ENCODE results near the gene SNRPD3.

The SNRPD3 gene

DNA sequence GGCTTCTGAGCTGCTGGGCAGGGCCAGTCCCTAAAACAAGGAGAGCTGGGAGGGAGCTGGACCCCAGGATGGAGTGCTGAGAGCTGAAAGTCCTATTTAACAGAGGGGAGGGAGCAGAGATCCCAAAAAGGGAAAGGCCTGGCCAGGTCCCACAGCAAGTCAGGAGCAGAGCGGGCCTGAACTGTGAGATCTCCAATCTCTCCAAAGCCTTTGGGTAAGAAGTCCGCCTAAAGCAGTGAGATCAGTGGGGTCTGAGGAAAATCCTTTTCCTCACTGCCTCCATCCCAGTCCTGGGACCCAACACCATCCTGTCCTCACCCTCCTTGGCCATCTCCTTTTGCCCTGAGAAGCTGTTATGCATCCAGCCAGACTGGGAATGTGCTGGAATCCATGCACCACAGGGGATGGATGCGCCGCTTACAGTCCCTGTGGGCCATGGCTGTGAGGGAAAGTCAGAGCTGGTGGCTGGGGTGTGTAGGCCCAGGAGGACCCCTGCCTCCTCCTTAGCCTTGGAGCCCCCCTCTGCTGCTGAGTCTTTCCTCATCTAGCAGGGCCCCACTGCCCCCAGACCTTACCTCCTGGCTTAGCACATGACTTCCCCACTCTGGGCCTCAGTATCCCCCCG lies 28.5 kb downstream of the SNRPD3 start:
- no peaks in the 10 kb centered on the region for H3K79me2 ChIP-seq (ENCODE audit: control insufficient read depth, low read length)
- no peak overlapping the region for H3K27ac ChIP-seq (ENCODE audit: low read depth, low read length)
- H3K4me3 ChIP-seq (ENCODE audit: low read length): no peak overlapping the region
- no peaks in the 10 kb centered on the region for H3K9me2 ChIP-seq (replicated peaks; ENCODE audit: control insufficient read depth, low read length)
- H3K4me1 ChIP-seq (ENCODE audit: control insufficient read depth, low read length): no peaks in the 10 kb centered on the region
- TF ChIP-seq, protein P1, sequence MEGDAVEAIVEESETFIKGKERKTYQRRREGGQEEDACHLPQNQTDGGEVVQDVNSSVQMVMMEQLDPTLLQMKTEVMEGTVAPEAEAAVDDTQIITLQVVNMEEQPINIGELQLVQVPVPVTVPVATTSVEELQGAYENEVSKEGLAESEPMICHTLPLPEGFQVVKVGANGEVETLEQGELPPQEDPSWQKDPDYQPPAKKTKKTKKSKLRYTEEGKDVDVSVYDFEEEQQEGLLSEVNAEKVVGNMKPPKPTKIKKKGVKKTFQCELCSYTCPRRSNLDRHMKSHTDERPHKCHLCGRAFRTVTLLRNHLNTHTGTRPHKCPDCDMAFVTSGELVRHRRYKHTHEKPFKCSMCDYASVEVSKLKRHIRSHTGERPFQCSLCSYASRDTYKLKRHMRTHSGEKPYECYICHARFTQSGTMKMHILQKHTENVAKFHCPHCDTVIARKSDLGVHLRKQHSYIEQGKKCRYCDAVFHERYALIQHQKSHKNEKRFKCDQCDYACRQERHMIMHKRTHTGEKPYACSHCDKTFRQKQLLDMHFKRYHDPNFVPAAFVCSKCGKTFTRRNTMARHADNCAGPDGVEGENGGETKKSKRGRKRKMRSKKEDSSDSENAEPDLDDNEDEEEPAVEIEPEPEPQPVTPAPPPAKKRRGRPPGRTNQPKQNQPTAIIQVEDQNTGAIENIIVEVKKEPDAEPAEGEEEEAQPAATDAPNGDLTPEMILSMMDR (IDR thresholded peaks at IDR 0.05; ENCODE audit: low read depth, low read length, poor library complexity, severe bottlenecking): no peak
- TF ChIP-seq EZH2phosphoT487 (IDR thresholded peaks at IDR 0.05; ENCODE audit: borderline replicate concordance, low read length): no peak
- H3K27me3 ChIP-seq (ENCODE audit: control insufficient read depth, low read length): no peaks in the 10 kb centered on the region
- H3F3A ChIP-seq (ENCODE audit: control insufficient read depth, insufficient read depth): peaks cover 11% of the 10 kb centered on the region; the same call in 1 of the 2 replicates
- no peaks in the 10 kb centered on the region for H3K36me3 ChIP-seq (ENCODE audit: control insufficient read depth, low read length)
- H3K4me2 ChIP-seq (ENCODE audit: low read length): no peak overlapping the region
- no peaks in the 10 kb centered on the region for H3K9me3 ChIP-seq (ENCODE audit: control insufficient read depth, insufficient read depth, low read length)
- no peaks in the 10 kb centered on the region for H4K20me1 ChIP-seq (ENCODE audit: control insufficient read depth, insufficient read depth, low read depth, low read length)

DNA sequence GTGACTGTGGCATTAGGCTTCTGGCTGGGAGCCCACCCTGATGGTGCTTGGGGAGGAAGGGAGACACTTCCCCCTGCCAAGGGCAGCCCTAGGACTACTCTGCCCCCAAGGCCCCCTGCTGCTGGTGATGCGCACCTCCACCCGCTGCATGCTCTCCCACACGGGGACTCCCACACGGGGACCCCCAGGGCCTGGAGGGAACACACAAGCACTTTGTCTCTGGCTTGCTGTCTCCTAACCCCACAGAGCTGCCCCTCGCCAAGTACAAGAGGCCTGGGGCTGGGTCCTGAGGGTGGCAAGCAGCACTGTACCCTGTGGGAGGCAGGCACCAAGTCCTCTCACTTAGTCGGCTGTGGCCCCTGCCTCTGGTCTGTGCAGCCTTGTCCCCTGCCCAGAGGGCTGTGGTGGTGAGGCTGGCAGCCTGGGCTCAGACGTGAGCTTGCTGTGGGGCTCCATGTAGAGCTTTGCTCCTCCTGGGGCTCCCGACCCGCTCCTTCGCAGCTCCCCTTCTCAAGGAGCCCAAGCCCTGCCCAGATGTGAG lies 29.1 kb downstream of the SNRPD3 start:
- Histone ChIP-seq H3K9me3 (ENCODE audit: control insufficient read depth, insufficient read depth, low read length) (no peaks in the 10 kb centered on the region), H3K9me2 (replicated peaks; ENCODE audit: control insufficient read depth, low read length) (no peaks in the 10 kb centered on the region), H3F3A (ENCODE audit: control insufficient read depth, insufficient read depth) (peaks cover 6% of the 10 kb centered on the region; the same call in 1 of the 2 replicates), H3K4me1 (ENCODE audit: control insufficient read depth, low read length) (no peaks in the 10 kb centered on the region), H3K79me2 (ENCODE audit: control insufficient read depth, low read length) (no peaks in the 10 kb centered on the region), H4K20me1 (ENCODE audit: control insufficient read depth, insufficient read depth, low read depth, low read length) (no peaks in the 10 kb centered on the region), H3K4me3 (ENCODE audit: low read length) (no peak overlapping the region), H3K36me3 (ENCODE audit: control insufficient read depth, low read length) (no peaks in the 10 kb centered on the region), H3K4me2 (ENCODE audit: low read length) (no peak overlapping the region), H3K27me3 (ENCODE audit: control insufficient read depth, low read length) (no peaks in the 10 kb centered on the region), H3K27ac (ENCODE audit: low read depth, low read length) (no peak overlapping the region)
- TF ChIP-seq, protein P1 (IDR thresholded peaks at IDR 0.05; ENCODE audit: low read depth, low read length, poor library complexity, severe bottlenecking): no peak
- no peak for TF ChIP-seq EZH2phosphoT487 (IDR thresholded peaks at IDR 0.05; ENCODE audit: borderline replicate concordance, low read length)

DNA sequence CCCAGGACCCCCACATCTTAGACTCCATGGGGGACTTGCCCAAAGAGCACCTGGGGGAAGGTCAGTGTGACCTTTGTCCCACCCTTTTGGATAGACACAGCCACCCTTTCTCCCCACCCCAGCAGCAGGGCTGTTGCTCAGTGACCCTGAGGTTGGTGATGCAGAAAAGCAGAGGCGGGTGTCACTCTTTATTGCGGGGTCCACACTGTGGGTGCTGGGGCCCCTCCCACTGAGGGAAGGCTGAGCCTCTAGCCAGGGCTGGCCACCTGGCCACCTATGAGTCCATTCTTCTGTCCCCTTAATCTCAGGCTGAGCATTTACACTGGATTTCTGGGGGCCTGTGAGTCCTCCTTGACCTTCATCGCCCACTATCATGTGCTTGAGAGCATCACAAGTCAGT lies 29.7 kb downstream of the SNRPD3 start:
- H3K9me2 ChIP-seq (replicated peaks; ENCODE audit: control insufficient read depth, low read length): no peaks in the 10 kb centered on the region
- peaks cover 3% of the 10 kb centered on the region; the same call in 1 of the 2 replicates for H3F3A ChIP-seq (ENCODE audit: control insufficient read depth, insufficient read depth)
- no peak overlapping the region for H3K27ac ChIP-seq (ENCODE audit: low read depth, low read length)
- H3K27me3 ChIP-seq (ENCODE audit: control insufficient read depth, low read length): no peaks in the 10 kb centered on the region
- TF ChIP-seq, protein P1 (IDR thresholded peaks at IDR 0.05; ENCODE audit: low read depth, low read length, poor library complexity, severe bottlenecking): no peak
- TF ChIP-seq EZH2phosphoT487 (IDR thresholded peaks at IDR 0.05; ENCODE audit: borderline replicate concordance, low read length): no peak
- no peak overlapping the region for H3K4me2 ChIP-seq (ENCODE audit: low read length)
- H4K20me1 ChIP-seq (ENCODE audit: control insufficient read depth, insufficient read depth, low read depth, low read length): no peaks in the 10 kb centered on the region
- H3K4me1 ChIP-seq (ENCODE audit: control insufficient read depth, low read length): no peaks in the 10 kb centered on the region
- no peaks in the 10 kb centered on the region for H3K9me3 ChIP-seq (ENCODE audit: control insufficient read depth, insufficient read depth, low read length)
- no peaks in the 10 kb centered on the region for H3K79me2 ChIP-seq (ENCODE audit: control insufficient read depth, low read length)
- H3K36me3 ChIP-seq (ENCODE audit: control insufficient read depth, low read length): no peaks in the 10 kb centered on the region
- no peak overlapping the region for H3K4me3 ChIP-seq (ENCODE audit: low read length)

All from DOHH2 (cell line).